Esophagus muscularis mucosa (tissue), 4 donors: ENCODE results near the gene UGT1A1. TPM values are rescaled to one million over a fixed set of nuclear protein-coding genes. Genes with fewer than 3 reads are reported as not detected.

Source experiments
- DNase-seq: peaks from one replicate; pipeline ENCODE4 v3.0.0-alpha.2; 2017; ENCODE audit errors: extremely low spot score
- H3K27ac ChIP-seq, 4 donors: fragments of 200-600 bp; sonication (generic); replicated peaks in 1 of 4; 1 replicate in 3 of 4; 2 replicates in 1 of 4; pipeline ENCODE4 v1.5.1; 2016 to 2019; ENCODE audit warnings: mild to moderate bottlenecking in 1 of 4
- H3K27me3 ChIP-seq, 4 donors: fragments of 200-600 bp; sonication (generic); one replicate each; pipeline versions ENCODE4 v1.5.1 to v1.6.0; 2016 to 2019
- H3K36me3 ChIP-seq, 4 donors: fragments of 200-600 bp; sonication (generic); one replicate each; pipeline ENCODE4 v1.5.1; 2016 to 2019
- H3K4me1 ChIP-seq, 4 donors: fragments of 200-600 bp; sonication (generic); one replicate each; pipeline ENCODE4 v1.5.1; 2016 to 2019
- H3K4me3 ChIP-seq, 4 donors: fragments of 200-600 bp; sonication (generic); 1 replicate in 2 of 4; 2 replicates in 2 of 4; pipeline ENCODE4 v1.5.1; 2016 to 2019; ENCODE audit warnings: mild to moderate bottlenecking in 4 of 4, moderate library complexity in 1 of 4
- H3K9me3 ChIP-seq, 4 donors: fragments of 200-600 bp; sonication (generic); 1 replicate in 3 of 4; 2 replicates in 1 of 4; pipeline ENCODE4 v1.5.1; 2016 to 2019
- EP300 ChIP-seq: sonication (generic); formaldehyde crosslinking; IDR thresholded peaks from one replicate; pipeline ENCODE4 v1.6.1; 2017; ENCODE audit warnings: antibody characterized with exemption
- POLR2A ChIP-seq: fragments of 450-650 bp; IDR thresholded peaks from one replicate; pipeline ENCODE4 v1.6.1; 2017; ENCODE audit warnings: antibody characterized with exemption, moderate library complexity, mild to moderate bottlenecking, low read depth
- POLR2AphosphoS5 ChIP-seq, 2 donors: sonication (generic); formaldehyde crosslinking; IDR thresholded peaks; one replicate each; pipeline ENCODE4 v1.6.1; 2017; ENCODE audit warnings: antibody characterized with exemption in 2 of 2
- WGBS: methylation state at CpG from one replicate; pipeline ENCODE4 v1.1.5; 2018; 5-methylcytosine and 5-hydroxymethylcytosine counted together
- intact Hi-C: fragments of 100-400 bp; cut with DNase I; formaldehyde crosslinking; loops from one replicate; pipeline ENCODE4 v1.15.1; 2023
- total RNA-seq, 4 donors: library from RNA; depleted of rRNA; stranded (reverse); fragments of >200 nt; gene quantifications; one replicate each; pipeline versions ENCODE4 v1.1.0 to v1.2.1, GENCODE V29; 2016
- TF ChIP-seq, protein P1 (sequence below), 3 experiments: fragments of 200-600 bp in 2 of 3; fragments of 450-650 bp in 1 of 3; sonication (generic) in 2 of 3; IDR thresholded peaks; one replicate each; pipeline ENCODE4 v1.5.1; 2017 to 2019; ENCODE audit warnings: antibody characterized with exemption in 3 of 3, mild to moderate bottlenecking in 2 of 3, moderate library complexity in 1 of 3

UGT1A1 gene
- total RNA-seq, 4 donors from 2014 or later = not detected

DNA sequence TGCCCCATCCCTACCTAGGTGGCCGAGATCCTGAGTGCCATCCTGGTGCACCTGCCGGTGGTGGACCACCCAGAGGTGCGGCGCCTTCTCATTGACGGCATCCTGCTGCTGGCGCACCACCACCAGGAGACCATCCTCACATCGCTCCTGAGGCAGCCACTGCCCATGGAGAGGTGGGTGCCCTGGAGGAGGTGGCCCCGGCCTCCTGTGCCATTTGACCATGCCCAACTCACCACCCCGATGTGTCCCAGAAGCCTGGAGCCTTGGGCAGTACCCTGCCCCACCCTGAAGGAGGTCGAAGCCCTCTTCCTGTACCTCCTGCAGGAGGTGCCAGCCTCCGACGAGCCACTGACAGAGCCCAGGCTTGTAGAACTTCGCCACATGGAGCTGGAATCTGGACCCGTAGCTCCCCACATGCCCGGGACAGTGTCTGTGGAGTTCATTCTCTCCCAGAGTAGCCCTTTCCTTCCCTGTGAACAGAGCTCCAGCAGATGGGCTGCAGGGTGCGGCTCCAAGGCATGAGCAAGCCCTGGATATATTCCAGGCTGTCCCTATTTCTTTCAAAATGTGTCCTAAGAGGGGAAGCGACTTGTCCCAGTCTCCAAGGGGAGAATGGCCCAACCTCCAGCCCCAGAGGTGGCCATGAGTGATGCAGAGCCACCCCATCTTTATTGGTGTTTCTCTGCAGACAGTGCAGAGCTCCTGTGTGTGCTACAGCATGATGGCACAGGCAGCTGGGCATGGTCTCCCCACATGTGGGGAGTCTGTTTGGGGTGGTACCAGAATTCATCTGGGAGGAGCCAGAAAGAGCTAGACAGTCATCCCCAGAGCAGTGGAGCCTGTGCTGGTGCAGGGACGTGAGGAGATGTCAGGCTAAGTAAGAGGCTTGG is 60.1 kb downstream of the UGT1A1 start:
- Histone ChIP-seq H3K4me3 (no peak overlapping the region), H3K27me3 (peaks cover 0 to 5% (median 0%) of the 10 kb centered on the region in 4 donors), H3K4me1 (no peaks in the 10 kb centered on the region), H3K36me3 (no peaks in the 10 kb centered on the region), H3K9me3 (no peaks in the 10 kb centered on the region), H3K27ac (no peak overlapping the region)
- no peak for TF ChIP-seq POLR2AphosphoS5 (IDR thresholded peaks at IDR 0.05)
- TF ChIP-seq POLR2A = no peak
- TF ChIP-seq, protein P1, sequence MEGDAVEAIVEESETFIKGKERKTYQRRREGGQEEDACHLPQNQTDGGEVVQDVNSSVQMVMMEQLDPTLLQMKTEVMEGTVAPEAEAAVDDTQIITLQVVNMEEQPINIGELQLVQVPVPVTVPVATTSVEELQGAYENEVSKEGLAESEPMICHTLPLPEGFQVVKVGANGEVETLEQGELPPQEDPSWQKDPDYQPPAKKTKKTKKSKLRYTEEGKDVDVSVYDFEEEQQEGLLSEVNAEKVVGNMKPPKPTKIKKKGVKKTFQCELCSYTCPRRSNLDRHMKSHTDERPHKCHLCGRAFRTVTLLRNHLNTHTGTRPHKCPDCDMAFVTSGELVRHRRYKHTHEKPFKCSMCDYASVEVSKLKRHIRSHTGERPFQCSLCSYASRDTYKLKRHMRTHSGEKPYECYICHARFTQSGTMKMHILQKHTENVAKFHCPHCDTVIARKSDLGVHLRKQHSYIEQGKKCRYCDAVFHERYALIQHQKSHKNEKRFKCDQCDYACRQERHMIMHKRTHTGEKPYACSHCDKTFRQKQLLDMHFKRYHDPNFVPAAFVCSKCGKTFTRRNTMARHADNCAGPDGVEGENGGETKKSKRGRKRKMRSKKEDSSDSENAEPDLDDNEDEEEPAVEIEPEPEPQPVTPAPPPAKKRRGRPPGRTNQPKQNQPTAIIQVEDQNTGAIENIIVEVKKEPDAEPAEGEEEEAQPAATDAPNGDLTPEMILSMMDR (IDR thresholded peaks at IDR 0.05) = no peak
- no peak for TF ChIP-seq EP300
- no peak for DNase-seq
- 25% methylated on average over 2 of the region's 18 CpGs for WGBS
- intact Hi-C loops = no loop called here

DNA sequence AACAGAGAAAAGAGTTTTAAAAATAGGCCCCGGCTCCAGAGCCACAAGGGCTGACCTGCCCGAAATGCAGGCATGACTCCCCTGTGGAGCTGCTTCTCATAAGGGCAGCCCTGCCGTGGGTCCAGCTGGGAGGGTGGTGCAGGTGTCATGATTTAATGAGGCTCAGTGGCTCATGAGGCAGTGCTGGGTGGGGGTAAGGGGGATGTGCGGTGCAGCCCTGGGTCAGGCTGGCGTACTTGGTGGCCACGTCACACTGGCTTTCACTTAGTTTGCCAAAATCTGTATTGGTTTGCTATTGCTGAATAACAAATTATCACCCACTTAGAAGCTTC is 60.7 kb downstream of the UGT1A1 start:
- DNase-seq = no peak

DNA sequence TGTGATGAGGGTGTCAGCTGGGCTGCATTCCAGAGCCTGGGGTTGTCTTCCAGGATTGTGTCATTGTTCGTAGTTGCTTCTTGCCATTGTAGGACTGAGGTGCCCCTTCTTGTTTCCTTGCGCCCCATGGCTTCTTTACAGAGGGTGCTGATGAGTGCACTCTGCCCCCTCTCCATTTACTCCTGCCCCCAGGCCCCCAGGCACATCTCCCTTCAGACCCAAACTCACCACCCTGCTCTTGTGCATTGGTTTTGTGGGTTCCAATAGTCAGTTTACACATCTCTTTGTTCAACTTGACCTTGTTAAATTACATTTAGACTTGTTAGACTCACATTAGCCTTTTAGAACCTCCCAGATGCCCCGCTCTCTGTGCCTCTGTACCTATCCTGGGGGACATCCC is 61.1 kb downstream of the UGT1A1 start:
- TF ChIP-seq, protein P1 (IDR thresholded peaks at IDR 0.05) = no peak
- TF ChIP-seq POLR2A = no peak
- no peak for TF ChIP-seq POLR2AphosphoS5 (IDR thresholded peaks at IDR 0.05)
- no peak for TF ChIP-seq EP300
- 92% methylated on average over 3 of the region's 3 CpGs for WGBS
- Histone ChIP-seq H3K4me3 (no peak overlapping the region), H3K9me3 (no peaks in the 10 kb centered on the region), H3K36me3 (no peaks in the 10 kb centered on the region), H3K27me3 (peaks cover 0 to 5% (median 0%) of the 10 kb centered on the region in 4 donors), H3K4me1 (no peaks in the 10 kb centered on the region), H3K27ac (no peak overlapping the region)
- intact Hi-C loops = no loop called here
- no peak for DNase-seq

More for the DNA sequence above, 60.7 kb downstream of the UGT1A1 start:
- no peaks in the 10 kb centered on the region for H3K9me3 ChIP-seq
- TF ChIP-seq EP300 (no peak), POLR2A (no peak), POLR2AphosphoS5 (IDR thresholded peaks at IDR 0.05) (no peak)
- TF ChIP-seq, protein P1 (IDR thresholded peaks at IDR 0.05) = no peak
- no peak overlapping the region for H3K27ac ChIP-seq
- H3K36me3 ChIP-seq = no peaks in the 10 kb centered on the region
- intact Hi-C loops = no loop called here
- no peaks in the 10 kb centered on the region for H3K4me1 ChIP-seq
- H3K4me3 ChIP-seq = no peak overlapping the region
- 83% methylated on average over 1 of the region's 6 CpGs for WGBS
- peaks cover 0 to 5% (median 0%) of the 10 kb centered on the region in 4 donors for H3K27me3 ChIP-seq

- DNase-seq = no peak
- WGBS = no CpG with 5 or more reads among the region's 8 CpGs
Observed at GRCh38 chr2:233821709-233822100, 61.6 kb downstream of the UGT1A1 start.

More at GRCh38 chr2:233821709-233822100, 61.6 kb downstream of the UGT1A1 start:
- intact Hi-C loops = no loop called here
- no peaks in the 10 kb centered on the region for H3K9me3 ChIP-seq
- TF ChIP-seq, protein P1 (IDR thresholded peaks at IDR 0.05) = no peak
- no peak for TF ChIP-seq POLR2AphosphoS5 (IDR thresholded peaks at IDR 0.05)
- no peak for TF ChIP-seq EP300
- no peak for TF ChIP-seq POLR2A
- no peaks in the 10 kb centered on the region for H3K36me3 ChIP-seq
- peaks cover 0 to 5% (median 0%) of the 10 kb centered on the region in 4 donors for H3K27me3 ChIP-seq
- no peak overlapping the region for H3K27ac ChIP-seq
- no peak overlapping the region for H3K4me3 ChIP-seq
- no peaks in the 10 kb centered on the region for H3K4me1 ChIP-seq
